HG03175 (cell line): ENCODE data around the gene COL9A1.

Experiments used
- ATAC-seq: cut with Tn5 transposase; IDR thresholded peaks from one replicate; pipeline ENCODE4 v1.9.1; 2021; ENCODE audit warnings: mild to moderate bottlenecking, moderate library complexity; ENCODE audit not compliant: unreplicated experiment

COL9A1 gene

GRCh38 chr6:70176842-70177550 is 125.9 kb downstream of the COL9A1 start:
- no peak for ATAC-seq

GRCh38 chr6:70175770-70176169 is 127.1 kb downstream of the COL9A1 start:
- ATAC-seq, result no peak

DNA sequence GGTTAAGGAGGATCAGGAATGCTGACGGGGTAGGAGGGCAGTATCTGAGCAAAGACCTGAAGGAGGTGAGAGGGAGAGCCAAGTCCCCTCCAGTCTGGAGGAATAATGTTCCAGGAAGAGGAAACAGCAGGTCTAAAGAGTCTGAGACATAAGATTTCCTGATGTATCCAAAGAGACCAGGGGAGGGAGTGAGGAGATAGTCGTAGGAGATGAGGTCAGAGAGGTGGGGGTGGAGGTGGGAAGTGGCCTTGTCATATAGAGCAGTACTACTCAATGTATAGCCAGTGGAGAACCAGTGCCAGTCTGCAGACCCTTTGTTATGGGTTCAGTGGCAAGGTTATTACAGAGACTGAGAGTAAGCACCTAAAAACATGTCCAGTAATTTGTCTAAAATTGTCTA is 130.6 kb downstream of the COL9A1 start:
- ATAC-seq, result no peak

- ATAC-seq, result no peak
Measured at GRCh38 chr6:70171236-70171635, 131.6 kb downstream of the COL9A1 start.

DNA sequence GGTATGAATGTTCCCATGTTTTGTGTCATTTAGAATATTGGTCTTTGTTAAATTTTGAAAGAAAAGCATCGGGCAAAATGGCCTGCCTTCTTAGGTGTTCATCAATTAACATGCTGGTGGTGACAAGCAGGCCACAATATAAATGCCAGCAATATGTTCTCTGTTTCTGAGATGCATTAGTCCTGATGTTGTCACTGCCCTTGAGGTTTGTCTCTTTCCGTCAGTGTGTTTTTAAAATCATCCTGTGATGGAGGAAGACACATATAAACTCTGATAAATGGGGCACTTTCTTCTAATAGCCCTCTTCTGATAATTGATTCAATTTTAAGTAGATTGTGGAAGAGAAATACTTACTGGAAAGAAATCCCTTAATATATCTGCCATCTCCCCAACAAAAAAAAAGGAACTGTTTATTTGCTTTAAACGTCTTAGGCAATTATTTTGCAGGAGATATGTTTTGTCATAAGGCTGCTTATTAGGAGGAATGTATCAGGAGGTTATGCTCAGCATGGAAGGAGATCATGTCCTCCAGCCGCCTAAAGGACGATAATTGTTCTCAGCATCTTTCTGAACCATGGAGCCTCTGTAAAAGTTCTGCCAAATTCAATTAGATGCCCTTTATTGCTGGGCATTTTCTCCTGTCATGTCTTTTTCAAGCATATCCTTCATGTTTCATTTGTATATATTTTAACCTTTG is 134.1 kb downstream of the COL9A1 start:
- ATAC-seq, result no peak
